Activated gamma-delta T cell treated with anti-CD3 and anti-CD28 coated beads, Interleukin-2, amount 50 U/mL, for 16 hours (primary cell): ENCODE measurements around the gene GADD45G.

ENCODE experiments used
- DNase-seq: peaks from one replicate; pipeline ENCODE4 v3.0.0-alpha.2; 2020; ENCODE audit warnings: low read depth

The GADD45G gene

DNA sequence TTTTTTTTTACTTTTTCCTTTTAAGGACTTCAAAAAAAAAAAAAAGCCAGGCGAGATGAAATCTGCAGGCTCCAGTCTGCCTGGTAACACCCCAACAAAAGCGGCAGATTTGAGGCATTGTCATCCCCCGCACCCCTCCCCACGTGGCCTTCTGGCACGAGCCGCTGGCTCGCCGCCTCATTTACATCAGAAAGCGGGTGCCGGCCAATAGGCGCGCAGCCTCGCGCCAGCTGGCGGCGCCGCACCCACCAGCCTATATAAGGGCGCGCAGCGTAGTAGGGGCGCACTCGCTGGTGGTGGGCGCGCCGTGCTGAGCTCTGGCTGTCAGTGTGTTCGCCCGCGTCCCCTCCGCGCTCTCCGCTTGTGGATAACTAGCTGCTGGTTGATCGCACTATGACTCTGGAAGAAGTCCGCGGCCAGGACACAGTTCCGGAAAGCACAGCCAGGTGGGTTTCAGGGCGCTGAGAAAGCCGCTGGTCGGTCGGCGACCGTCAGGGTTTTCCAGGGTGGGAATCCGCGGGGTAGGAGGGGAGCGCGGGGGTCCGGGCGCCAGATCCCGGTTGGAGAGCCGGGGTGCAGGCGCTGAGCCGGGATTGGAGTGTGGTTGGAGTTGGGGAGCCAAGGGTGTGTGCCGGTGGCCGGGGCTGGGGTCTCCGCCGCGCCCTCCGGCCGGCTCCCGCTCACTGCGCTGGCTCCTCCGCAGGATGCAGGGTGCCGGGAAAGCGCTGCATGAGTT, at the start of gene GADD45G:
TSS of gene GADD45G (plus strand) at position 284 of the 736 bp plus-strand sequence. CDS start at position 394, 110 bp downstream.
- peak; percentile 73 for DNase-seq

DNA sequence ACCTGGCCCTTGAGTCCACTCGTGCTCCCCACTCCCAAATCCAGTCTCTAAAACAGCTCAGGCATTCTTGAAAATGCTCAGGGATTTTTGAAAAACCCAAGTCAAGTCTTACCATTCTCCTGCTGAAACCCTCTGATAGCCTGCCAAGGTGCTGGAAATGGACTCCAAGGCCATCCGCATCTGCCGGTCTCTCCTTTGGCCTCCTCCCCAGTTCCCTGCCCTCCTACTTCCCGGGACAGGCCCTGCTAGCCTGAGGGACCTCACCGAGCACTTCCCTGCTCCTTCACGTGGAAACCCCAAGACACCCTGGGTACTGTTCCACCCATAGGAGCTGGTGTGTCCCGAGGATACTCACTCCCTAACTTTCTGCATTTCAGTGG, 49.8 kb upstream of the GADD45G start:
- DNase-seq, result no peak

- no peak for DNase-seq
Observed at GRCh38 chr9:89555451-89556375, 49.1 kb upstream of the GADD45G start.

- no peak for DNase-seq
Observed at GRCh38 chr9:89558196-89558899, 46.5 kb upstream of the GADD45G start.

DNA sequence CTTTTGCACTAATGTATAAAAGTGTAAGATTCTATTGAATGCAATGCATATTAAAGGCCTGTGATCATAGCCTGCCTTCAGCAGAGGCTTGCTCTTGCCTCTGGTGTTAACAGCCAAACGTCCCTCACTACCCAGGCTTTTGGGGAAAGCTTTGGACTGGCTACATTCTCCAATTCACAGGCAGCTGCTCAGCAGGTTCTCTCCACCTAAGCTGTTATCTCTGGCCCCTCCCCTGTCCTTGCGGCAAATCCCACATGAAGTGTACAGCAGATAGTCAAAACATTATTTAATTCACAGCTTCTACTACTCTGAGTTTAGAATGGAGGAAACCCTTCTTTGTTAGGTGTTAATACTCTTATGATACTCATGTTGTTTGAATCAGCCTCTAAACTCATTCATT, 45.9 kb upstream of the GADD45G start:
- DNase-seq, result no peak

- DNase-seq, result no peak
Observed at GRCh38 chr9:89562186-89562814, 42.5 kb upstream of the GADD45G start.

- DNase-seq, result no peak
Observed at GRCh38 chr9:89563571-89564345, 41.1 kb upstream of the GADD45G start.

GRCh38 chr9:89564346-89564878, 40.4 kb upstream of the GADD45G start:
- DNase-seq, result no peak

GRCh38 chr9:89567649-89568048, 37.2 kb upstream of the GADD45G start:
- no peak for DNase-seq

- DNase-seq, result no peak
Observed at GRCh38 chr9:89574309-89574708, 30.5 kb upstream of the GADD45G start.

- DNase-seq, result no peak
Observed at GRCh38 chr9:89576404-89576839, 28.4 kb upstream of the GADD45G start.

- no peak for DNase-seq
Observed at GRCh38 chr9:89577363-89577762, 27.4 kb upstream of the GADD45G start.

DNA sequence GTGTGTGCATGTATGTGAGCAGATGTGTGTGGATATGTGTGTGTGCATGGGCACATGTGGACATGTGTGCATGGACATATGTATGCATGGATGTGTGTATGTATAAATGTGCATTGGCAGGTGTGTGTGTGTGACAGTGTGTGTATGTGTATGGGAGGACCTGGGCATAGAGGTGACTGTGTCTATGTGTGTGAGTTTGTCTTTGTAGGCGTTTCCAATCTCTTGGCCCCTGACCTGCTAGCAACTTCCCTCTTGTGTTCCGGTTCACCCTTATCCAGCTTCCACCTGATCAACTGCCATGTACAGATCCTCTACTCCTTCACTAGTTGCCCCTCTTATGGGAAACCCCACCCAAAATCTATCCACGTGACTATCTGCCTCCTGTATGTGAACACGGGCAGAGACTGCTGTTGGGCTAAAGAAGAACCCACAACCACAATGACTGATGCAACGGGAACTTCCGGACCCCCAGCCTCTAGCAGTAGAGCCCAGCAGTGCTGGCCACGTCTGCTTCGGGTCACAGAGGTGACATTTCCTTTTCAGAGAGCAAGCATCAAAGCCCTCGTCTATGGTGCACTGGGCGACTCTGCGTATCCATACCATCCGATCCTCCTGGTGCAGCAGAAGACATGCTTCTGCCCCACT, 24.9 kb upstream of the GADD45G start:
- no peak for DNase-seq

GRCh38 chr9:89586311-89586710, 18.5 kb upstream of the GADD45G start:
- DNase-seq, result no peak

DNA sequence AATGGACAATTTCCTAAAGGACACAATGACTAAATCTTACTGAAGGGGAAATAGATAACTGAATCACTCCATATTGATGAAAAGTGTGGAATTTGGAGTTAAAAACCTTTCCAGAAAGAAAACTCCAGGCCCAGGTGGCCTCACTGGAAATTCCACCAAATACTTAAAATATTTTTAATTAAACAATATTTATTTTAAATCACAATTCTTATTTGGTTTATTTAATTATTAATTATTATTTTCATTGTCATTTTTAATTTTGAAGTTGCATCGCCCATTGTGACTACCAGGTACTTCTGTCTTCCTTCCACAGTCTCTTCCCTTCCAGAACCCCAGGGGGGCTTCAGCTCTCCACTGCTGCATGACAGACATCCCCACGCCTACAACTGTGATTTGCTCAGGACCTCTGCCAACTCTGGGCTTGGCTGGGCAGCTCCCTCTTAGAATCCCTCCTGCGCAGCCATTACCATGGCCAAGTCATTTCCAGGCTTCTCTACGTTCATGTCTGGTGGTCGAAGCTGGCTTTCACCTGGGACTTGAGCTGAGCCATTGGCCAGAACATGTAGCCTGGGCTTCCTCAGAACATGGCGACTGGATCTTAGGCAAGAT, 16.4 kb upstream of the GADD45G start:
- no peak for DNase-seq

GRCh38 chr9:89590415-89590814, 14.4 kb upstream of the GADD45G start:
- no peak for DNase-seq

DNA sequence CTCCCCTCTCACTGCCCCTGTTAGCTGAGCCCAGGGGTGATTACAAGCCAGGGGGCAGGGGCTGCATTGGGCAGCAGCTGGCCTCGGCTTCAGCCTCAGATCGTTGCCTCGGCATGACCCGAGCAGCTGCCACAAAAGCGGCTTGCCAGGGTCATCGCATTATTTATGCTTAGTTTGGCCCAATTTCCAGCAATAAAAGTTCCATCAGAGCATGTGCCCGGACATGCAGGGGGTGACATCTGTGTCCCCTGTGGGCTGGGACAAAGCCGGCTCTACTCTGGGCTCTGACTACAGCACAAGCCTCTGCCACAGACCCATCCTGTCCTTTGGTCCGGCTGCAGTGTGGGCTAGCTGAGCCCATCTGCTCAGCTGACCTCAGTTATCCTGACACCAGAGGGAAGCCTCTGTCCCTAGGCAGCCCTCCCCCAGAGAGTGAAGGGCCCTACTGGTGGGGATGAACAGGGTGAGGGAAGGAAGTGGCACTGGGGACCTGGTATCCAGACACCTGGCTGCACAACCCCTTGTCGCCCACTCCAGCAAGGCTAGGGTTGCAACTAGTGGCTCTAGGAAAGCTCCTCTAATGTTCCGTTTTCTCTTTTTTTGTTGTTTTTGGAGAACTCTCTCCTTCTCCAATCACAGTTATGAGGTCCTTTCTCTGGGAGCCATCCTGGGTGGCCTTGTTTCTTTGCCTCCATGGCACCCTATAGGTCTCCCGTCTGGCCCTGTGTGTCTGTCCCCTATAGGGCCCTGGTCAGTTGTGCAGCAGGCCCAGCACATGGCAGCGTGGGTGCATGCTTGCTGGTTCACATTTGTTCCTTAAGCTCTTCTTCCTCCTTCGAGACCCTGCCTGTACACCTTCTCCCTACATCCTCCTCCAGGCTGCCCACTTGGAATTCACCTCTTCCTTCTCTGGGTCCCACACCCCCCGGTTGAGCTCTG, 13.3 kb upstream of the GADD45G start:
- no peak for DNase-seq

GRCh38 chr9:89592213-89592815, 12.5 kb upstream of the GADD45G start:
- no peak for DNase-seq
